HepG2 (cell line): ENCODE results near the gene LRRC8D.

Experiments
- CTCF ChIP-seq: sonication (generic); formaldehyde crosslinking; IDR thresholded peaks from 2 replicates; pipeline ENCODE4 v1.5.0; 2020; ENCODE audit warnings: mild to moderate bottlenecking, missing genetic modification reagents, moderate library complexity
- HINFP ChIP-seq: sonication (generic); formaldehyde crosslinking; IDR thresholded peaks from 2 replicates; pipeline ENCODE4 v1.4.0; 2020; ENCODE audit warnings: low read depth, mild to moderate bottlenecking, missing genetic modification reagents
- MTA1 ChIP-seq: sonication (generic); formaldehyde crosslinking; IDR thresholded peaks from 2 replicates; pipeline ENCODE4 v1.4.0; 2020; ENCODE audit warnings: missing genetic modification reagents, mild to moderate bottlenecking, borderline replicate concordance
- RAD21 ChIP-seq: fragments of 450-650 bp; formaldehyde crosslinking; IDR thresholded peaks from 2 replicates; pipeline ENCODE4 v1.5.0; 2020; ENCODE audit warnings: mild to moderate bottlenecking
- RFX5 ChIP-seq: IDR thresholded peaks from 2 replicates; pipeline ENCODE4 v1.6.1; 2011; ENCODE audit warnings: low read depth, low read length, improper control_type of control experiment
- ZBTB14 ChIP-seq: sonication (generic); formaldehyde crosslinking; IDR thresholded peaks from 2 replicates; pipeline ENCODE4 v1.4.0; 2020; ENCODE audit warnings: missing genetic modification reagents
- ZNF10 ChIP-seq: sonication (generic); formaldehyde crosslinking; IDR thresholded peaks from 2 replicates; pipeline ENCODE4 v1.4.0; 2020; ENCODE audit warnings: mild to moderate bottlenecking, low read depth, missing genetic modification reagents, borderline replicate concordance

- no peak for TF ChIP-seq MTA1
- TF ChIP-seq CTCF (CRISPR knock-in tag), result no peak
- TF ChIP-seq RAD21, result no peak
- no peak for TF ChIP-seq RFX5
- TF ChIP-seq HINFP (CRISPR knock-in tag), result no peak
- no peak for TF ChIP-seq ZNF10
- no peak for TF ChIP-seq ZBTB14 (CRISPR knock-in tag)
Measured at GRCh38 chr1:89975540-89976125, 154.8 kb downstream of the LRRC8D start.
